Right cardiac atrium (tissue), 5 donors: ENCODE measurements around the gene SLC39A6. TPM values are rescaled to one million over a fixed set of nuclear protein-coding genes. Genes with fewer than 3 reads are reported as not detected.

Experiments used
- ATAC-seq, 2 donors: fragments of 200-7000 bp; cut with Tn5 transposase; one replicate each; pipeline versions ENCODE4 v1.8.0 to v1.9.1; 2020; ENCODE audit warnings: moderate library complexity in 2 of 2, mild to moderate bottlenecking in 1 of 2
- DNase-seq, 3 donors: peaks; one replicate each; pipeline ENCODE4 v3.0.0-alpha.2; 2020
- H3K27ac ChIP-seq: one replicate; pipeline ENCODE4 v1.5.1; 2013; ENCODE audit warnings: mild to moderate bottlenecking, low read length, control low read depth, moderate library complexity
- H3K27me3 ChIP-seq: one replicate; pipeline ENCODE4 v1.6.1; 2013; ENCODE audit not compliant: control insufficient read depth, insufficient read depth
- H3K4me1 ChIP-seq: one replicate; pipeline ENCODE4 v1.6.1; 2013; ENCODE audit warnings: low read length; ENCODE audit not compliant: control insufficient read depth, insufficient read depth
- H3K4me3 ChIP-seq: one replicate; pipeline ENCODE4 v1.5.1; 2013; ENCODE audit warnings: low read length, control low read depth
- H3K9me3 ChIP-seq: one replicate; pipeline ENCODE4 v1.6.1; 2013; ENCODE audit warnings: low read length; ENCODE audit not compliant: control insufficient read depth
- WGBS: extraction: QIAGEN DNeasy Blood & Tissue Kit; methylation state at CpG from one replicate; pipeline ENCODE4 v1.1.7; 2013; 5-methylcytosine and 5-hydroxymethylcytosine counted together
- intact Hi-C, 4 donors: fragments of 100-400 bp; cut with DNase I; formaldehyde crosslinking; loops; one replicate each; pipeline versions ENCODE4 v1.11.0 to v1.14.0; 2022 to 2023
- polyA plus RNA-seq: library from polyadenylated mRNA; stranded (reverse); fragments of 200-250 nt; gene quantifications from one replicate; pipeline ENCODE4 v1.2.3, GENCODE V29; 2013
- total RNA-seq, 4 donors: library from RNA; stranded (reverse); fragmentation: NEBNext Ultra II Directional; extraction: Animal tissue kit (Norgen Biotek cat#: 25700); gene quantifications; one replicate each; pipeline ENCODE4 v1.2.1, GENCODE V29; 2021
- donor health status: healthy with polysubstance abuse.
- donor health status: DM: no; HTN: yes; CAD: no.
- donor health status: DM: no; HTN: no; CAD: no.
- donor health status: DM: no; HTN: yes; CAD: no; lungs with severe emphysema.
- donor health status: DM: yes; HTN: yes; CAD: no.

SLC39A6 gene
- total and polyA plus RNA-seq, 5 donors = 5.5 to 17.1 (median 14.0) TPM

DNA sequence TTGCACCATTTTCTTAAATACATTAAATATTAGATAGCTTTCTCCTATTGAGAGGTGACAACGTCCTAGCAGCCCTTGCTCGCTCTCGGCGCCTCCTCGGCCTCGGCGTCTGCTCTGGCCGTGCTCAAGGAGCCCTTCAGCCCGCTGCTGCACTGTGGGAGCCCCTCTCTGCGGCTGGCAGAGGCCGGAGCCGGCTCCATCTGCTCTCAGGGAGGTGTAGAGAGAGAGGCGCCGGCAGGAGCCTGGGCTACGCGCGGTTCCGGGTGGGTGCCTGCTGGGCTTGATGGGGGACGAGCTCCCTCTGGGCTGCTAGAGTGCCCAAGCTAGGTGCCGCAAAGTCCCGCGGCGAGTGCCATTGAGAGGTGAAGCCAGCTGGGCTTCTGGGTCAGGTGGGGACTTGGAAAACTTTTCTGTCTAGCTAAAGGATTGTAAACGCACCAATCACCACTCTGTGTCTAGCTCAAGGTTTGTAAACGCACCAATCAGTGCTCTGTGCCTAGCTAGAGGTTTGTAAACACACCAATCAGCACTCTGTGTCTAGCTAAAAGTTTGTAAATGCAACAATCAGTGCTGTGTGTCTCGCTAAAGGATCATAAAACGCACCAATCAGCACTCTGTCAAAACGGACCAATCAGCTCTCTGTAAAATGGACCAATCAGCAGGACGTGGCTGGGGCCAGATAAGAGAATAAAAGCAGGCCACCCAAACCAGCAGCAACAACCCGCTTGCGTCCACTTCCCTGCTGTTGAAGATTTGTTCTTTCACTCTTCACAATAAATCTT lies 64.9 kb downstream of the SLC39A6 start:
- no peak for ATAC-seq
- intact Hi-C loops = loop anchor here in 1 of 4 donors (10.0 kb wide), 1 partner anchor 61 kb away; the partner anchor contains the start of genes ELP2 and SLC39A6
- 95% methylated on average over 31 of the region's 31 CpGs for WGBS
- H3K4me1 ChIP-seq = no peaks in the 10 kb centered on the region
- H3K27me3 ChIP-seq = no peaks in the 10 kb centered on the region
- no peak overlapping the region for H3K27ac ChIP-seq
- no peaks in the 10 kb centered on the region for H3K9me3 ChIP-seq
- no peak for DNase-seq
- no peak overlapping the region for H3K4me3 ChIP-seq

DNA sequence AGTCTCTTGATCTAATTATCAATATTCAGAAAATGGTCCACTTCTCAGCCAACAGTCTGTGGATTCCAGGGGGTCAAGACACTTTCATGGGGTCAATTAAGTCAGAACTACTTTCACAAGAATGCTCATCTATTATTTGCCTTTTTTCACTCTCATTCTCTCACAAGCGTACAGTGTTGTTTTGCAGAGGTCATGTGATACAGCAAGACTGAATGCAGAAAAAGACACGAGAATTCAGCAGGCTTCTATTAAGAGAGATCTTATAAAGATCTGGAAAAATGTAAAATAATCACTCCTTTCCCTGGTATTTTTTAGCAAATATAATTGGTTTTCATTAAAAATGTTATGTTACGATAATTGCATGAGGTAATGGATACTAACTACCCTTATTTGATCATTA lies 70.5 kb downstream of the SLC39A6 start:
- Histone ChIP-seq H3K27me3 (no peaks in the 10 kb centered on the region), H3K4me3 (no peak overlapping the region), H3K9me3 (no peaks in the 10 kb centered on the region), H3K27ac (no peak overlapping the region), H3K4me1 (peaks cover 3% of the 10 kb centered on the region)
- DNase-seq = no peak
- intact Hi-C loops = no loop called here
- ATAC-seq = no peak
- 82% methylated on average over 3 of the region's 3 CpGs for WGBS

Other genes starting within 250 kb of the SLC39A6 start
- gene RPRD1A, start 61.8 kb downstream of the SLC39A6 start, total RNA-seq = 10 to 100 TPM; 45.1 to 51.0 (median 46.9) TPM
- 23.7 TPM for gene RPRD1A, start 61.8 kb downstream of the SLC39A6 start, polyA plus RNA-seq
- 10 to 100 TPM; 48.9 to 56.6 (median 55.0) TPM for gene ELP2, start 559 bp upstream of the SLC39A6 start, total RNA-seq
- 31.4 TPM for gene ELP2, start 559 bp upstream of the SLC39A6 start, polyA plus RNA-seq
- under 1 TPM; 0.57 to 0.64 (median 0.59) TPM for gene MOCOS, start 58.2 kb upstream of the SLC39A6 start, total RNA-seq
- gene MOCOS, start 58.2 kb upstream of the SLC39A6 start, polyA plus RNA-seq = 0.14 TPM
- 100 to 1,000 TPM; 118 to 157 (median 142) TPM for gene FHOD3, start 168.4 kb upstream of the SLC39A6 start, total RNA-seq
- 118 TPM for gene FHOD3, start 168.4 kb upstream of the SLC39A6 start, polyA plus RNA-seq